Caco-2 (cell line): ENCODE data around the gene FBLN1. TPM values are rescaled to one million over a fixed set of nuclear protein-coding genes. Genes with fewer than 3 reads are reported as not detected.

Experiments
- BruUV-seq: library from RNA; stranded (reverse); fragments of 400-500 nt; replicated peaks from 2 replicates; lab custom pipeline; 2021; lab: Mats Ljungman, UMichigan
- CTCF ChIA-PET: fragments of 300-600 bp; sonication (Branson Sonifier 250); formaldehyde crosslinking; loops from one replicate; lab custom pipeline; 2022; ENCODE audit warnings: antibody characterized with exemption; lab: Charles Lee
- POLR2A ChIA-PET: fragments of 300-600 bp; sonication (Branson Sonifier 250); formaldehyde crosslinking; loops from one replicate; lab custom pipeline; 2022; ENCODE audit warnings: antibody characterized with exemption; lab: Charles Lee
- DNase-seq, 2 experiments: peaks; one replicate each; pipeline versions ENCODE4 v3.0.0 to v3.0.0-alpha.2; 2020 to 2022
- H3K27me3 ChIP-seq: replicated peaks from 2 replicates; pipeline ENCODE4 v1.6.0; 2011; ENCODE audit warnings: low read length; ENCODE audit not compliant: control insufficient read depth, insufficient read depth
- H3K36me3 ChIP-seq: 2 replicates; pipeline ENCODE4 v1.5.1; 2011; ENCODE audit warnings: low read length; ENCODE audit not compliant: control insufficient read depth, insufficient read depth
- H3K4me1 ChIP-seq: fragments of 250-450 bp; sonication (Bioruptor Pico); 2 replicates; pipeline ENCODE4 v1.5.1; 2020; ENCODE audit warnings: mild to moderate bottlenecking
- H3K4me3 ChIP-seq: 2 replicates; pipeline ENCODE4 v1.5.1; 2011; ENCODE audit warnings: low read depth, mild to moderate bottlenecking, control low read depth, low read length
- H3K9me3 ChIP-seq: fragments of 250-450 bp; sonication (Bioruptor Pico); 2 replicates; pipeline ENCODE4 v1.5.1; 2020; ENCODE audit warnings: mild to moderate bottlenecking, moderate library complexity
- H3K27ac Mint-ChIP-seq: one replicate; pipeline ENCODE4 v1.8.0; 2022; ENCODE audit warnings: mixed read lengths; ENCODE audit not compliant: unreplicated experiment
- H3K27me3 Mint-ChIP-seq: one replicate; pipeline ENCODE4 v1.8.0; 2022; ENCODE audit warnings: mixed read lengths; ENCODE audit not compliant: insufficient read depth, unreplicated experiment
- H3K36me3 Mint-ChIP-seq: one replicate; pipeline ENCODE4 v1.8.0; 2022; ENCODE audit warnings: mild to moderate bottlenecking, mixed read lengths; ENCODE audit not compliant: insufficient read depth, unreplicated experiment
- H3K4me1 Mint-ChIP-seq: one replicate; pipeline ENCODE4 v1.8.0; 2022; ENCODE audit warnings: low read depth, mixed read lengths; ENCODE audit not compliant: unreplicated experiment
- H3K4me3 Mint-ChIP-seq: one replicate; pipeline ENCODE4 v1.8.0; 2022; ENCODE audit warnings: mild to moderate bottlenecking, moderate library complexity, mixed read lengths; ENCODE audit not compliant: unreplicated experiment
- H3K9me3 Mint-ChIP-seq: one replicate; pipeline ENCODE4 v1.8.0; 2022; ENCODE audit warnings: mixed read lengths; ENCODE audit not compliant: unreplicated experiment
- CTCF ChIP-seq, 2 experiments: fragments of 200-600 bp in 1 of 2; IDR thresholded peaks; 1 replicate in 1 of 2; 2 replicates in 1 of 2; pipeline versions ENCODE4 v1.5.1 to v1.8.0; 2011 to 2022; ENCODE audit warnings: antibody characterized with exemption in 1 of 2, control low read depth in 1 of 2, inconsistent platforms in 1 of 2, low read depth in 1 of 2, low read length in 1 of 2, mild to moderate bottlenecking in 1 of 2, moderate library complexity in 1 of 2; ENCODE audit not compliant: insufficient read depth in 1 of 2, severe bottlenecking in 1 of 2, unreplicated experiment in 1 of 2
- intact Hi-C: fragments of 100-400 bp; cut with micrococcal nuclease; formaldehyde crosslinking; loops from one replicate; pipeline ENCODE4 v1.10.0; 2022; ENCODE audit not compliant: unreplicated experiment
- total RNA-seq: library from RNA; stranded (reverse); gene quantifications from 2 replicates; pipeline ENCODE4 v1.2.3, GENCODE V29; 2022

Gene FBLN1
- total RNA-seq, 1 experiment from 2014 or later, result 519 TPM

DNA sequence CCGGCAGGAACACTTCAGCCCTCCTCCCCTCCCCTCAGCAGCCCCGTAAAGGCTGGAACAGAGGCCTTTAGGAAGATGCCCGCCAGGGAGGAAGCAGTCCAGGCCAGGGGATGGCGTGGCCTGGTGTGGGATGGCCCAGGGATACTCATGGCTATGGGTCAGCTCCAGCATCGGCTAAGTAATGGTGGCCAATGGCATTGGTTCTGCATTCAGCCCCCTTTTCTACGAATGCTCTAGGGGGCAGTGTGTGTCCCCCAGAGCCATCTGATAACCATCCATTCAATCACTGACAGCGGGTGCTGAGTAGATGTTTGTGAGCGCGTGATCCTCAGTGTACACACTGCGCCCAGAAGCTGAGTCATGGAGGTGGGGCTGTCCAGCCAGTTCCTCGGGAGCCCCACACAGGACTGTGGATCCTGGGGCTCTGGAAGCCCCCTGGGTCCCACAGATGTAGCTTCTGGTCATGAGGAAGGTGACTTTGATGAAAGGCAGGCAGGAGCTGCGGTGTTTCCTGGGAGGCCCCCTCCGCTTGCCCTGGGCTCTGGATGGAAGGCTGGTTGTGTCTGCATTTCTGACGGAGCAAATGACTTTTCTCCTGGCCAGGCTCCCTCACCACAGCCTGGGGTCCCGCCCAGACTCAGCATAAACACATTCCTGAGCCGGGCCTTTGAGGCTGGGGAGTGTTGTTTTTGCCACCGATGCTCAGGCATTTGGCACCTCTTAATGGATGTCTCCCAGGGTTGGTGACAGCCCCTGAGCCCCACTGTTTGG, 46.5 kb downstream of the FBLN1 start:
- Histone ChIP-seq H3K36me3 (peaks cover 13% of the 10 kb centered on the region), H3K27me3 (no peaks in the 10 kb centered on the region), H3K9me3 (no peaks in the 10 kb centered on the region), H3K4me1 (peaks cover 4% of the 10 kb centered on the region; the same call in 1 of the 2 replicates), H3K4me3 (no peak overlapping the region)
- TF ChIP-seq CTCF (IDR thresholded peaks at IDR 0.05; ENCODE audit: insufficient read depth in 1 of 2, low read depth in 1 of 2, low read length in 1 of 2, severe bottlenecking in 1 of 2, unreplicated experiment in 1 of 2), result no peak
- no peaks in the 10 kb centered on the region for H3K27me3 Mint-ChIP-seq
- H3K27ac Mint-ChIP-seq, result no peak overlapping the region
- H3K4me3 Mint-ChIP-seq, result no peak overlapping the region
- ChIA-PET CTCF (interaction anchor here (0.8 kb wide), 1 partner anchor 276 kb away, joined by 3 read pairs; no protein-coding TSS in a partner anchor), POLR2A (interaction anchor here (0.6 kb wide), 1 partner anchor 26 kb away, joined by 10 read pairs; no protein-coding TSS in a partner anchor)
- DNase-seq, result no peak
- BruUV-seq, result no TSS peak
- intact Hi-C loops, result no loop called here
- H3K4me1 Mint-ChIP-seq, result no peaks in the 10 kb centered on the region
- no peaks in the 10 kb centered on the region for H3K9me3 Mint-ChIP-seq
- peaks cover 93% of the 10 kb centered on the region for H3K36me3 Mint-ChIP-seq

DNA sequence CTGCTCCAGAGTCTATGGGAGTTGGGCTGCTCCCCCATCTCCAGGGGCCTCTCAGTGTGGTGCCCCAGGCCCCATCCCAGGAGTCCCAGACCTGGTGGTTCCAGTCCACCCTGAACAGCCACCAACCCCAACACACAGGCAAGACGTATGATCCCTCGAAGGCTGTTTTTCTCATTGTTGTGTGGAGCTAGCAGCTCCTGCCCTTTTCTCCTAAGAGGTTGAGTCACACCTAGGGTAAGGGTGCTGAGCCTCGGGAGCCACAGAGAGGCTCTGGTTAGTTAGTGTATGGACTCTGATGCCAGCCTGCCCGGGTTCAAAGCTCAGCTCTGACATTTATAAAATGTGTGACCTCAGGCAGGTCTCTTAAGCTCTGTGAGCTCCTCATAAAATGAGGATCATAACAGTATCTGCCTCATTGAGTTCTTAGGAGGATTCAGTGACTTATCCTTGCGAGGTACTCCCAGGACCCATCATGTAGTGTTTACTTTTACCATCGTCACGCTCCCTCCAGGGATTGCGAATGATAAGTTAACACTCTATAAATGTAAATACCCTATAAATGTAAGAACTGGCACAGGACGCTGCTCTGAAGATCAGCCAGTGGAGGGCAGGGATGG, 47.2 kb downstream of the FBLN1 start:
- ChIA-PET POLR2A (interaction anchor here (0.6 kb wide), 1 partner anchor 25 kb away, joined by 10 read pairs; no protein-coding TSS in a partner anchor), CTCF (interaction anchor here (0.8 kb wide), 1 partner anchor 276 kb away, joined by 3 read pairs; no protein-coding TSS in a partner anchor)
- Mint-ChIP-seq H3K4me3 (no peak overlapping the region), H3K9me3 (no peaks in the 10 kb centered on the region), H3K4me1 (no peaks in the 10 kb centered on the region), H3K36me3 (peaks cover 93% of the 10 kb centered on the region), H3K27me3 (no peaks in the 10 kb centered on the region), H3K27ac (no peak overlapping the region)
- no peaks in the 10 kb centered on the region for H3K27me3 ChIP-seq
- no peak overlapping the region for H3K4me3 ChIP-seq
- no peaks in the 10 kb centered on the region for H3K9me3 ChIP-seq
- BruUV-seq, result no TSS peak
- TF ChIP-seq CTCF (IDR thresholded peaks at IDR 0.05; ENCODE audit: insufficient read depth in 1 of 2, low read depth in 1 of 2, low read length in 1 of 2, severe bottlenecking in 1 of 2, unreplicated experiment in 1 of 2), result no peak
- H3K4me1 ChIP-seq, result peaks cover 4% of the 10 kb centered on the region; the same call in 1 of the 2 replicates
- no peak for DNase-seq
- intact Hi-C loops, result loop anchor here (5.0 kb wide), 1 partner anchor 108 kb away; no protein-coding TSS in a partner anchor
- peaks cover 13% of the 10 kb centered on the region for H3K36me3 ChIP-seq

DNA sequence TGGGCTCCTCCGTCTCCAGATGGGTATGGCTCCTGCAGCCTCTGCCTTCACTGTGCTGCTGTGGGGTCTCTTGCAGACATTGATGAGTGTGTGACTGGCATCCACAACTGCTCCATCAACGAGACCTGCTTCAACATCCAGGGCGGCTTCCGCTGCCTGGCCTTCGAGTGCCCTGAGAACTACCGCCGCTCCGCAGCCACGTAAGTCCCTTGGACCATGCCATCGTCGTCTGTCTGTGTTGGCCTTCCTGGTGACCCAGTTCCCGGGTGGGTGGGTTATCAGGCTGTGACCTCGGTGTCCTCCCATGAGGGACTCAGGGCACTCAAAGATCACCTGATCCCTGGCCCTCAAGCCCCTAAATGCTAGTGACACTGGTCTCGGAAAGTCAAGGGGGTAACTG, 47.7 kb downstream of the FBLN1 start:
- TF ChIP-seq CTCF (IDR thresholded peaks at IDR 0.05; ENCODE audit: insufficient read depth in 1 of 2, low read depth in 1 of 2, low read length in 1 of 2, severe bottlenecking in 1 of 2, unreplicated experiment in 1 of 2), result no peak
- intact Hi-C loops, result loop anchor here (5.0 kb wide), 1 partner anchor 108 kb away; no protein-coding TSS in a partner anchor
- Histone ChIP-seq H3K36me3 (peaks cover 12% of the 10 kb centered on the region), H3K9me3 (no peaks in the 10 kb centered on the region), H3K4me1 (peaks cover 4% of the 10 kb centered on the region; the same call in 1 of the 2 replicates), H3K27me3 (no peaks in the 10 kb centered on the region), H3K4me3 (no peak overlapping the region)
- no peaks in the 10 kb centered on the region for H3K27me3 Mint-ChIP-seq
- H3K4me3 Mint-ChIP-seq, result no peak overlapping the region
- no peaks in the 10 kb centered on the region for H3K4me1 Mint-ChIP-seq
- no TSS peak for BruUV-seq
- POLR2A ChIA-PET, result no interaction called here
- DNase-seq, result no peak
- no peak overlapping the region for H3K27ac Mint-ChIP-seq
- CTCF ChIA-PET, result no interaction called here
- peaks cover 93% of the 10 kb centered on the region for H3K36me3 Mint-ChIP-seq
- H3K9me3 Mint-ChIP-seq, result no peaks in the 10 kb centered on the region
